ENCODE measurements around the gene SLC24A4.

Gene SLC24A4

GRCh38 chr14:92436115-92436776 is 113.3 kb downstream of the SLC24A4 start:
- no peaks in the 10 kb centered on the region for H3F3A ChIP-seq (ENCODE audit: insufficient read depth)
- H2AFZ ChIP-seq (ENCODE audit: low read depth, low read length, severe bottlenecking) = no peak overlapping the region
- no peak overlapping the region for H3K4me3 ChIP-seq (ENCODE audit: insufficient read depth, low read length, poor library complexity, severe bottlenecking)
- H3K4me2 ChIP-seq (ENCODE audit: low read depth, low read length, poor library complexity, severe bottlenecking) = no peak overlapping the region
- no peaks in the 10 kb centered on the region for H3K36me3 ChIP-seq (ENCODE audit: low read length)
- TF ChIP-seq, protein P1, sequence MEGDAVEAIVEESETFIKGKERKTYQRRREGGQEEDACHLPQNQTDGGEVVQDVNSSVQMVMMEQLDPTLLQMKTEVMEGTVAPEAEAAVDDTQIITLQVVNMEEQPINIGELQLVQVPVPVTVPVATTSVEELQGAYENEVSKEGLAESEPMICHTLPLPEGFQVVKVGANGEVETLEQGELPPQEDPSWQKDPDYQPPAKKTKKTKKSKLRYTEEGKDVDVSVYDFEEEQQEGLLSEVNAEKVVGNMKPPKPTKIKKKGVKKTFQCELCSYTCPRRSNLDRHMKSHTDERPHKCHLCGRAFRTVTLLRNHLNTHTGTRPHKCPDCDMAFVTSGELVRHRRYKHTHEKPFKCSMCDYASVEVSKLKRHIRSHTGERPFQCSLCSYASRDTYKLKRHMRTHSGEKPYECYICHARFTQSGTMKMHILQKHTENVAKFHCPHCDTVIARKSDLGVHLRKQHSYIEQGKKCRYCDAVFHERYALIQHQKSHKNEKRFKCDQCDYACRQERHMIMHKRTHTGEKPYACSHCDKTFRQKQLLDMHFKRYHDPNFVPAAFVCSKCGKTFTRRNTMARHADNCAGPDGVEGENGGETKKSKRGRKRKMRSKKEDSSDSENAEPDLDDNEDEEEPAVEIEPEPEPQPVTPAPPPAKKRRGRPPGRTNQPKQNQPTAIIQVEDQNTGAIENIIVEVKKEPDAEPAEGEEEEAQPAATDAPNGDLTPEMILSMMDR (IDR thresholded peaks at IDR 0.05; ENCODE audit: insufficient read depth, low read length, poor library complexity, severe bottlenecking) = no peak
- TF ChIP-seq EZH2phosphoT487 (conservative IDR thresholded peaks at IDR 0.05; ENCODE audit: low read length) = no peak
- no peak overlapping the region for H3K27ac ChIP-seq (ENCODE audit: low read depth, low read length)
- no peaks in the 10 kb centered on the region for H3K9me2 ChIP-seq (replicated peaks; ENCODE audit: insufficient read depth, low read length)
- no peaks in the 10 kb centered on the region for H4K20me1 ChIP-seq (ENCODE audit: low read depth, low read length)
- H3K9ac ChIP-seq (ENCODE audit: low read length) = no peak overlapping the region
- H3K9me3 ChIP-seq (ENCODE audit: insufficient read depth, low read length) = no peaks in the 10 kb centered on the region; the same call in 1 of the 2 replicates
- H3K27me3 ChIP-seq (ENCODE audit: low read length) = no peaks in the 10 kb centered on the region
- H3K79me2 ChIP-seq (ENCODE audit: insufficient read depth, low read length) = no peaks in the 10 kb centered on the region

DNA sequence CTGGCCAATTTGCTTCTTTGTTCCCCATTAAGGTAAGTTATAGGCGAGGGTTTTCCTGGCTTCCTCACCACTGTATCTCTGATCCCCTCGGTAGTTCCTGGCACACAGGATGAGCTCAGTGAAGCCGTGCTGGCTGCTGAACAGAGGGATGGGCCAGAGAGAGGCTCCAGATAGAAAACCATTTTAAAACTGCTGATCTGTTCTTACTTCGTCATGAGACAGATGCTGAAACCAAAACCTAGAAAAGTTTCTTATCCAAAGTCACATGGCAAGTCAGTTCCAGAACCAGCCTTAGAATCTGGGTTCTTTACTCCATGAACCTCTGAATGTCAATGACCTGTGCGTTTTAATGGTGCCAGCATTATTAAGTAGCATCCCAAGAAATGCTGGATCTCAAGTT is 114.3 kb downstream of the SLC24A4 start:
- TF ChIP-seq, protein P1 (IDR thresholded peaks at IDR 0.05; ENCODE audit: insufficient read depth, low read length, poor library complexity, severe bottlenecking) = no peak
- no peak for TF ChIP-seq EZH2phosphoT487 (conservative IDR thresholded peaks at IDR 0.05; ENCODE audit: low read length)
- no peaks in the 10 kb centered on the region for H3K79me2 ChIP-seq (ENCODE audit: insufficient read depth, low read length)
- H3F3A ChIP-seq (ENCODE audit: insufficient read depth) = no peaks in the 10 kb centered on the region
- no peaks in the 10 kb centered on the region for H3K36me3 ChIP-seq (ENCODE audit: low read length)
- H4K20me1 ChIP-seq (ENCODE audit: low read depth, low read length) = no peaks in the 10 kb centered on the region
- no peaks in the 10 kb centered on the region for H3K27me3 ChIP-seq (ENCODE audit: low read length)
- no peak overlapping the region for H3K4me3 ChIP-seq (ENCODE audit: insufficient read depth, low read length, poor library complexity, severe bottlenecking)
- H3K9me3 ChIP-seq (ENCODE audit: insufficient read depth, low read length) = no peaks in the 10 kb centered on the region; the same call in 1 of the 2 replicates
- no peak overlapping the region for H3K27ac ChIP-seq (ENCODE audit: low read depth, low read length)
- H3K4me2 ChIP-seq (ENCODE audit: low read depth, low read length, poor library complexity, severe bottlenecking) = no peak overlapping the region
- no peak overlapping the region for H3K9ac ChIP-seq (ENCODE audit: low read length)
- no peak overlapping the region for H2AFZ ChIP-seq (ENCODE audit: low read depth, low read length, severe bottlenecking)
- no peaks in the 10 kb centered on the region for H3K9me2 ChIP-seq (replicated peaks; ENCODE audit: insufficient read depth, low read length)

- no peak overlapping the region for H2AFZ ChIP-seq (ENCODE audit: low read depth, low read length, severe bottlenecking)
- no peaks in the 10 kb centered on the region for H3K9me2 ChIP-seq (replicated peaks; ENCODE audit: insufficient read depth, low read length)
- no peaks in the 10 kb centered on the region for H3K36me3 ChIP-seq (ENCODE audit: low read length)
- H4K20me1 ChIP-seq (ENCODE audit: low read depth, low read length) = no peaks in the 10 kb centered on the region
- TF ChIP-seq, protein P1 (IDR thresholded peaks at IDR 0.05; ENCODE audit: insufficient read depth, low read length, poor library complexity, severe bottlenecking) = no peak
- TF ChIP-seq EZH2phosphoT487 (conservative IDR thresholded peaks at IDR 0.05; ENCODE audit: low read length) = no peak
- no peaks in the 10 kb centered on the region for H3K27me3 ChIP-seq (ENCODE audit: low read length)
- H3K79me2 ChIP-seq (ENCODE audit: insufficient read depth, low read length) = no peaks in the 10 kb centered on the region
- no peak overlapping the region for H3K27ac ChIP-seq (ENCODE audit: low read depth, low read length)
- H3K9ac ChIP-seq (ENCODE audit: low read length) = no peak overlapping the region
- H3K4me3 ChIP-seq (ENCODE audit: insufficient read depth, low read length, poor library complexity, severe bottlenecking) = no peak overlapping the region
- H3K4me2 ChIP-seq (ENCODE audit: low read depth, low read length, poor library complexity, severe bottlenecking) = no peak overlapping the region
- H3K9me3 ChIP-seq (ENCODE audit: insufficient read depth, low read length) = no peaks in the 10 kb centered on the region; the same call in 1 of the 2 replicates
- no peaks in the 10 kb centered on the region for H3F3A ChIP-seq (ENCODE audit: insufficient read depth)
Observed at GRCh38 chr14:92437729-92438285, 114.8 kb downstream of the SLC24A4 start.
